HG02870 (cell line): ENCODE measurements around the gene BTRC.
A peak's percentile ranks its signal among the peaks of the same experiment; 100 is the strongest.
"Not testable (repeated sequence)": the region's sequence is repeated elsewhere in the genome, so short reads cannot be mapped to it uniquely, and the experiment has no call there.

Experiments
- ATAC-seq: cut with Tn5 transposase; IDR thresholded peaks from one replicate; pipeline ENCODE4 v1.9.1; 2021; ENCODE audit warnings: mild to moderate bottlenecking, moderate library complexity; ENCODE audit not compliant: unreplicated experiment

The BTRC gene

GRCh38 chr10:101353692-101354327 lies at the start of gene BTRC:
BTRC (plus strand) TSS chr10:101354165; CDS start chr10:101354181, 16 bp downstream.
- peak; percentile 92 for ATAC-seq

DNA sequence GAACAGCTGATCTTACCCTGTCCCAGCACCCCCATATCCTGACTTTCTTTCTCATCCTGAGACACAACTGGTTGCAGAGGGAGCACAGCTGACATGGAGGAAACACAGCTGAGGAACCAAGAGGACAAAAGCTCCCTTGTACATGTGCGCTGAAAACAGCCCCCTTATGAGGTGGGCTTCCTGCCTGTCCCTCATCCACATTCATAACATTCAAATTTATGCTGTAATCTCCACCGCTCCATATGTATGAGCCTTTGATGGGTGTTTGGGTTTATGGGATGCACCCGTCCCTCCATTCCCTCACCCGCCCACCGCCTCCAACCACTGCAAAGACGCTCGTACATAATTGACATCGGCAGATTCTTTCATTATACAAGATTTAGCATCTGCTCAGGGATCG lies 49.6 kb upstream of the BTRC start:
- ATAC-seq = no peak

DNA sequence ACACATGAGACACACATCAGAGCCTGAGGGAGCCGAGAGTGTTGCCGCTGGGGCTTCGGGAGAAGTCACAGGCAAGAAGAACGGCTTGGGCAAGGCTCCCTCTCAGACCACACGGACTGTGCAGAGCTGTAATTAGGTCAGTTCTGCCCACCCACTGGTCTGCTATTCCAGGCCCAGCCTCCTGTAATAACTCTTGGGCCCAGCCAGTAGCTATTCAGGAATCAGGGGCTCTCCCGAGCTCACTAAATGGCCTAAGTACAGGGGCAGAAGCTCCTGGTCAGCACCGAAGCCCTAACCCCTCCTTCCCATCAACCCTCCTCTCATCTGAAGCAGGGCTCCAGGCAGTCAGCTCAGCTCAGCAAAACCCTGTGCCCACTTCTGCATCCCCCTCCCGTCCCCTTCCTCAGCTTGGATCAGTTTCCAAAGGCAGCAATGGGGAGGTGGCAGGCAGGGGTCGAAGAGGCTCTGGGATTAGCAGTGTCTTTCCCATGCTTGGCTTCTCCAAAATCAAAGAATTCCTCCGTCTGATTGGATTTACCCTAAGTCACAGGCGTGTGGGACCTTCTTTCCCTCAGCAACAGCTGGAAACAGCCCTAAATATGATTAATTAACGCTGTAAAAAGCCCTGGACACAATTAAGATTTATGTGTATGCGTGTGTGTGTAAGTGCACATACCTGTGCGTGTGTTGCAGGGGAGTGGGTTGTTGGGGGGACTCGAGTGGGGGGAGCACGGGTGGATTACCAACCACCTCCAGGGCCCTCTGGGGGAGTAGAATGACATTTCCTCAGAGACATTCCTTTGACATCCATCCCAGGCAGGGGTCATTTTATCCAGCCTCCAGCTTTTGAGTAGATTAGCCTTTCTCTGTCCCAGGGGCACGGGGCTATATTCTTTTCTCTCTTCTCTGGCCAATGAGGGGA lies 48.4 kb upstream of the BTRC start:
- ATAC-seq = no peak

DNA sequence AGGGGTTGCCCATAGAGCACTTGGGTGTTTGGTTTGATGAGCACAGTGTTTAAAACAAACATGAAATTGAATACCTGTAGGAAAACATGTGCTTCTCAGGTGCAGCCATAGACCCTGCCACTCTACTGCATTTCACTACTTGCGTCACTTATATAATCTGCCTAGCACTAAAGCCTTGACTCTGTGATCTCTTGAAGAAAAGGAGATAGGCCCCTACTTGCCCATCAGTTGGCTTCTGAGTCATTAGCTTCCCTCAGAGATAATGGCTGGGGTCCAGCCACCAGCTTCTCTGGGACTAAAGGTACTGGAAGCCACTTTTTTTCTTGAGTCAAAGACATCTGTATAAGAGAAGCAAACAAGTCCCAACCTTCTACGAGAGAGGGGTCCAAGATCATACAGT lies 45.9 kb upstream of the BTRC start:
- no peak for ATAC-seq

- ATAC-seq = no peak
Measured at GRCh38 chr10:101310529-101311184, 43.3 kb upstream of the BTRC start.

GRCh38 chr10:101311185-101312066 lies 42.5 kb upstream of the BTRC start:
- no peak for ATAC-seq

DNA sequence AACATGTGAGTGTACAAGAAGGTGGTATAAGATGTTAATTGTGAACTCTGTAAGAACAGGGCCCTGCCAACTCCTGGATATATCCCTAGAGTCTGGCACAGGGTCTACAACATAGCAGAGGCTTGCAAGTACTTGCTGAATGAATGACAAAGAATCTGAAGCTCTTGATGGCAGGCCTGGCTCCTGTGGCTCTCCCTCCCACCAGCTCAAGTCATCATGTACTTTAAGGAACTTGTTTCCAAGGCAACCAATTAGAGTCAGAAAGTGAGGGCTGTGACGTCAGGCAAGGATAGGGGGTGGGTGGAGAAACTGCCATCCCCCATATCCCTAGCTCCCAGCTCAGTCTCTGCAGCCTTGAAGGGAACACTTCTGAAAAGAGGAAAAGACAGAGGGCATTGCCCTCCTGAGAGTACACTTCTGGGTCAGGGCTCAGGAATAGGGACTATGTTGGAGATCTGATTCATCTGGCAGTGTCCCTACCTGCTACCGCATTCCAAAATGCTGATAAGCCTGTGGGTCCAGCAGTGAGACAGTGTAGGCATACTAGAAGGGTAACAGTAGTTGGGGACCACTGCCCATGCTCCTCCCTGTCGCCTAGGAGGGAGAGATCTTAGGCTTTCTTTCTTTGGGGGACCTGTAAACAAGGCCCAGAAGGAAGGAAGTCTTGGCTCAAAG lies 34.6 kb upstream of the BTRC start:
- no peak for ATAC-seq

DNA sequence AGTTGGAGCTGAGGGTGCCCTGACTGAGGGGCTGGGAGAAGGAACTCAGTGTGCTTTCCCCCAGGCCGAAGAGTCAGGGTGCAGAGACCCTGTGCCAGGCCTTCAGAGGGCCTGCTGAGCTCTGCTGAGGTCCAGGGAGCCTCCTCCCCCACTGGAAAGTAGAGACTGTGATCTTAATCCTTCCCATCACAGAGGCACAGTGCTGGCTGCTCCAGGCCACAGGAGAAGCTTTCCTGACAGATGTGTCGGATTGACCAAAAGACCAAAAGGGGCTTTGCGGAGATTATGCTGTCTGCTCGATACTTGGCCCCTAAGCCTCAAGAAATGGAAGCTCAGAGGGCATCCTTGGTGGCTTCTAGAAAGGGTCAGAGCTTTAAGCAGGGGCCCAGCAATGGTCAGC lies 32.9 kb upstream of the BTRC start:
- ATAC-seq = no peak

GRCh38 chr10:101322266-101323108 lies 31.5 kb upstream of the BTRC start:
- no peak for ATAC-seq

GRCh38 chr10:101323495-101323894 lies 30.5 kb upstream of the BTRC start:
- no peak for ATAC-seq

DNA sequence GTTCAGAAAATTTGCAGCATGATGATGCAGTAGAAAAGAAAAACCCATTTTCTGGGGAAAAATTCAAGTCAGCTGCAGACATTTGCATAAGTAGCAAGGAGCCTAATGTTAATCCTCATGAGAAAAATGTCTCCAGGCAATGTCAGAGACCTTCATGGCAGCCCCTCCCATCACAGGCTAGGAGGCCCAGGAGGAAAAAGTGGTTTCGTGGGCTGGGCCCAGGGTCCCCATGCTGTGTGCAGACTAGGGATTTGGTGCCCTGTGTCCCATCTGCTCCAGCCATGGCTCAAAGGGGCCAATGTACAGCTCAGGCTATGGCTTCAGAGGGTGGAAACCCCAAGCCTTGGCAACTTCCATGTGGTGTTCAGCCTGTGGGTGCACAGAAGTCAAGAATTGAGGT lies 26.5 kb upstream of the BTRC start:
- not testable (repeated sequence) for ATAC-seq

- ATAC-seq = no peak
Measured at GRCh38 chr10:101329341-101330032, 24.5 kb upstream of the BTRC start.

DNA sequence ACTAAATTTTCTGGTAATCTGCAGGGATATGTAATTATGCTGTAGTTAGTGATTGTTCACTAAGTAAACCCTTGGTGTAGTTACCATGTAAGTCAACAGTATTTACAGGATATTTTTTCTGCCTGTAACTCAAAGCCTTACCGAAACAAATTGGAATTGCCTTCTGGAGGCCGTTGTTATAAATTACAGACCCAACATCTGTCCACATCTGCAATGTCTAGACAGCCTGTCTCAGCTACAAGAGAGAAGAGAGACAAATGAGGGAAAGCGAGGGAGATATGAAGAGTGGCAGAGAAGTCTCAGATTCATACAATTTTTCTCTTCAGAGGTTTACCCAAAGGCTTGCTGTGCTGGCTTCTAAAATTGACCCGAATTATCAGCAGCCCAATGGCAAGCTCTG lies 23.7 kb upstream of the BTRC start:
- ATAC-seq = no peak

- ATAC-seq = no peak
Measured at GRCh38 chr10:101330631-101331225, 23.2 kb upstream of the BTRC start.

DNA sequence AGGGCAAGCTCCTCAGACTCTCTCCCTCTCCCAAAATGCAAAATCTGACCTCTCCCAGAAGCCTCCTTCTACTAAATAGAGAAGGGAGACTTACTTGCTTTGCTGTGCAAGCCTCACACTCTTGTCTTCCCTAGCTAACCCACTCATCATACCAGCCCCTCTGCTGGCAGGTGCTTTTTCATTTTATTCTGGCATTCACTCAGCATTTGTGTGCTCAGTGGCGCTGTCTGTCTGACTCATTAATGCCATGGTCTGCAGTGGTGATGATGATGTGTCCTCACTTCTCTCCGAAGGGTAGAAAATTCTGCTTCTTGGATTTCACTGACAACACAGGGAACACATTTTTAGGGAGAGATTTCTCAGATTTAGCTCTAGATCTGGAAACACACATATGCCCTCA lies 22.0 kb upstream of the BTRC start:
- ATAC-seq = no peak

DNA sequence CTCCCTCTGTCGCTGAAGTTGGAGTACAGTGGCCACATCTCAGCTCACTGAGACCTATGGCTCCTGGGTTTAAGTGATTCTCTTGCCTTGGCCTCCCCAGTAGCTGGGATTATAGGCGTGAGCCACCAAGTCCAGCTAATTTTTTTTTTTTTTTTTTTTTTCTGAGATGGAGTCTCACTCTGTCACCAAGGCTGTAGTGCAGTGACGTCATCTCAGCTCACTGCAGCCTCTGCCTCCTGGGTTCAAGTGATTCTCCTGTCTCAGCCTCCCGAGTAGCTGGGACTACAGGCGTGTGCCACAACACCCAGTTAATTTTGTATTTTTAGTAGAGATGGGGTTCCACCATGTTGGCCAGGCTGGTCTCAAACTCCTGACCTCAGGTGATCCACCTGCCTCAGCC lies 19.7 kb upstream of the BTRC start:
- ATAC-seq = not testable (repeated sequence)

DNA sequence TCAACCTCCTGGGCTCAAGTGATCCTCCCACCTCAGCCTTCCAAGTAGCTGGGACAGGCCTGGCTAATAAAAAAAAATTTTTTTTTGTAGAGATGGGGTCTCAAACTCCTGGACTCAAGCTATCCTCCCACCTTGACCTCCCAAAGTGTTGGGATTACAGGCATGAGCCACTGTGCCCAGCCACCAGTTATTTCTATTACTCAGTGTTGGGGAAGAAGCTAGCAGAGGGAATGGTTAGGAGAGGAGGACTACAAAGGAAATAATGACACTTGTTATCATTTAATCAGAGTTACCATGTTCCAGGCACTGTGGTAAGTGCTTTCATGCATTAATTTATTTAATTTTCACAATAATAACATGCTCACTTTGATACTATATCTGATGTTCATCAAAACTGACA lies 17.6 kb upstream of the BTRC start:
- no peak for ATAC-seq

GRCh38 chr10:101337836-101338235 lies 16.1 kb upstream of the BTRC start:
- no peak for ATAC-seq
